Testis (tissue), 3 donors: ENCODE data around the gene FITM2. TPM values are rescaled to one million over a fixed set of nuclear protein-coding genes. Genes with fewer than 3 reads are reported as not detected.
A peak's percentile ranks its signal among the peaks of the same experiment; 100 is the strongest.
"Not testable (repeated sequence)": the region's sequence is repeated elsewhere in the genome, so short reads cannot be mapped to it uniquely, and the experiment has no call there.

ENCODE experiments used
- DNase-seq: peaks from one replicate; pipeline ENCODE4 v3.0.0-alpha.2; 2019
- H3K27ac ChIP-seq, 2 donors: fragments of 200-600 bp; sonication (generic); one replicate each; pipeline ENCODE4 v1.5.1; 2019
- H3K27me3 ChIP-seq: fragments of 200-600 bp; sonication (generic); one replicate; pipeline ENCODE4 v1.5.1; 2019
- H3K36me3 ChIP-seq: fragments of 200-600 bp; sonication (generic); one replicate; pipeline ENCODE4 v1.5.1; 2017; ENCODE audit warnings: low read depth; ENCODE audit errors: missing control alignments
- H3K4me1 ChIP-seq: fragments of 200-600 bp; sonication (generic); one replicate; pipeline ENCODE4 v1.5.1; 2019
- H3K4me3 ChIP-seq, 2 donors: fragments of 200-600 bp; sonication (generic); one replicate each; pipeline ENCODE4 v1.5.1; 2017 to 2019
- H3K9me3 ChIP-seq: fragments of 200-600 bp; sonication (generic); one replicate; pipeline ENCODE4 v1.5.1; 2017
- CTCF ChIP-seq, 3 experiments: fragments of 450-650 bp in 2 of 3; fragments of 200-600 bp in 1 of 3; sonication (generic) in 1 of 3; IDR thresholded peaks; one replicate each; pipeline ENCODE4 v1.5.1; 2016 to 2019; ENCODE audit warnings: antibody characterized with exemption in 3 of 3, mild to moderate bottlenecking in 2 of 3, moderate library complexity in 1 of 3
- POLR2A ChIP-seq: fragments of 450-650 bp; IDR thresholded peaks from one replicate; pipeline ENCODE4 v1.6.1; 2017; ENCODE audit warnings: antibody characterized with exemption, mild to moderate bottlenecking, moderate library complexity
- WGBS, 2 donors: methylation state at CpG; one replicate each; pipeline ENCODE4 v1.1.5; 2018; 5-methylcytosine and 5-hydroxymethylcytosine counted together
- intact Hi-C: fragments of 100-400 bp; cut with DNase I; formaldehyde crosslinking; loops from one replicate; pipeline ENCODE4 v1.15.1; 2023; ENCODE audit warnings: low total_unique reads
- polyA plus RNA-seq: library from polyadenylated mRNA; stranded (reverse); fragments of 350-450 nt; fragmentation: Illumina TruSeq; extraction: RNeasy Lipid Tissue Mini Kit (QIAGEN cat#74804); gene quantifications from one replicate; pipeline ENCODE4 v1.2.3, GENCODE V29; 2014; ENCODE audit warnings: low read depth, low replicate concordance; ENCODE audit not compliant: insufficient read depth
- total RNA-seq, 2 donors: library from RNA; depleted of rRNA; stranded (reverse); fragments of >200 nt; gene quantifications; one replicate each; pipeline ENCODE4 v1.2.3, GENCODE V29; 2016

FITM2 gene
- total and polyA plus RNA-seq, 3 donors from 2014 or later, result 11.0 to 22.9 (median 21.5) TPM

DNA sequence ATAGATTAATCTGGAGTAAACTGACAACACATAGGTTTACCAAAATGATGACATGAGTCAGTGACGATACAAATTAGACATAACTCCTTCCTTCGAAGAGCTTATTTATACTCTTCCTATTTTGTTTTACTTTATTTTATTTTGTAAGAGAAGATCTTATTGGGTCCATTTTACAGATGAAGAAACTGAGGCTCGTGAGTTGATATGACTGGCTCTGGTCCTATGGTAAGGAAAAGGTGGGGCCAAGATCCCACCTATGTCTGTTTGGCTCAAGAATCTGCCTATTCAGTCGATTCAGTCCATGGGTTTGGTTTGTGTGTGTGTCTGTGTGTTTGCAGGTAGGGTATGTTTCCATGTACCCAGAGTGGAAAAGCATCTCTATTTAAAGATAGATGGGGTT lies 17.4 kb upstream of the FITM2 start:
- WGBS, 2 donors, result 90 to 94% methylated on average over 4 of the region's 4 CpGs
- DNase-seq, result no peak
- peaks cover 4% of the 10 kb centered on the region for H3K4me1 ChIP-seq
- no peaks in the 10 kb centered on the region for H3K9me3 ChIP-seq
- intact Hi-C loops, result no loop called here
- H3K36me3 ChIP-seq, result no peaks in the 10 kb centered on the region
- TF ChIP-seq POLR2A, result no peak
- TF ChIP-seq CTCF (IDR thresholded peaks at IDR 0.05), result no peak
- no peaks in the 10 kb centered on the region for H3K27me3 ChIP-seq
- no peak overlapping the region for H3K27ac ChIP-seq
- no peak overlapping the region for H3K4me3 ChIP-seq

GRCh38 chr20:44327748-44328147 lies 16.7 kb upstream of the FITM2 start:
- H3K27me3 ChIP-seq, H3K4me1 ChIP-seq, intact Hi-C loops: not testable (repeated sequence)

GRCh38 chr20:44326391-44327159 lies 15.6 kb upstream of the FITM2 start:
- no peaks in the 10 kb centered on the region for H3K36me3 ChIP-seq
- H3K4me3 ChIP-seq, result peak overlapping the region; percentile 31 to 60
- no peaks in the 10 kb centered on the region for H3K9me3 ChIP-seq
- TF ChIP-seq CTCF (IDR thresholded peaks at IDR 0.05), result no peak
- no peak for TF ChIP-seq POLR2A
- WGBS, 2 donors, result 22 to 27% methylated on average over 15 to 20 of the region's 50 CpGs
- no peaks in the 10 kb centered on the region for H3K27me3 ChIP-seq
- intact Hi-C loops, result no loop called here
- peaks cover 4% of the 10 kb centered on the region for H3K4me1 ChIP-seq
- no peak overlapping the region for H3K27ac ChIP-seq
- no peak for DNase-seq

More at GRCh38 chr20:44327748-44328147, 16.7 kb upstream of the FITM2 start:
- not testable (repeated sequence) for H3K36me3 ChIP-seq, H3K27ac ChIP-seq, H3K9me3 ChIP-seq, DNase-seq, H3K4me3 ChIP-seq
- WGBS, 2 donors, result 74 to 78% methylated on average over 7 of the region's 7 CpGs

DNA sequence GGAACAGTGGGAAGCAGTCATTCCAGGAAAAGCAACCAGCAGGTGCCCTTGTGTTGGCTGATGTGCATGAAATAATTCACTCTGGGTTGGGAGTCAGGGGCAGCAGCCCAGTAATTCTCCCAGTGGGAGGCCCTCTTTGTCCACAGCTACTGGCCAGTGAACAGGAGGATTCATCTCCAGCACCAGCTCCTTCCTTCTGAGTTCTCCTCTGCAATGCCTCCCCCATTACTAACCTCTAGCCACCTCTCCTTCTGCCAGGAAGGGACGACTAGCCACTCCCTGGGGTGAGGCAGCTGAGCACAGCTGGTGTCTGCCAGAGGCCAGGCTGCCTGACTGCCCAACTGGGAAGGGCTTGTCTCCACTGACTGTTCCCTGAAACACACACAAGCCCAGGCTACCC lies 13.3 kb upstream of the FITM2 start:
- no peaks in the 10 kb centered on the region for H3K27me3 ChIP-seq
- no peak for DNase-seq
- intact Hi-C loops, result no loop called here
- no peak overlapping the region for H3K4me3 ChIP-seq
- no peaks in the 10 kb centered on the region for H3K9me3 ChIP-seq
- no peak overlapping the region for H3K27ac ChIP-seq
- no peak for TF ChIP-seq POLR2A
- no peak for TF ChIP-seq CTCF (IDR thresholded peaks at IDR 0.05)
- no peaks in the 10 kb centered on the region for H3K36me3 ChIP-seq
- H3K4me1 ChIP-seq, result peaks cover 4% of the 10 kb centered on the region
- WGBS, 2 donors, result 25 to 28% methylated on average over 1 of the region's 1 CpG

GRCh38 chr20:44319839-44320422 lies 8.9 kb upstream of the FITM2 start:
- Histone ChIP-seq H3K36me3 (no peaks in the 10 kb centered on the region), H3K9me3 (no peaks in the 10 kb centered on the region), H3K27me3 (no peaks in the 10 kb centered on the region), H3K27ac (no peak overlapping the region), H3K4me3 (no peak overlapping the region), H3K4me1 (no peaks in the 10 kb centered on the region)
- WGBS, 2 donors, result 93 to 98% methylated on average over 2 of the region's 2 CpGs
- intact Hi-C loops, result no loop called here
- no peak for DNase-seq
- TF ChIP-seq POLR2A, result no peak
- no peak for TF ChIP-seq CTCF (IDR thresholded peaks at IDR 0.05)
